Measurements from ENCODE around the gene GNG7.

Gene GNG7

GRCh38 chr19:2732157-2732725 lies 29.7 kb upstream of the GNG7 start:
- Mint-ChIP-seq H3K4me1 (ENCODE audit: low read depth) (peaks cover 9% of the 10 kb centered on the region), H3K4me3 (no peak overlapping the region), H3K9me3 (ENCODE audit: low read depth) (no peaks in the 10 kb centered on the region), H3K27ac (no peak overlapping the region), H3K27me3 (no peaks in the 10 kb centered on the region), H3K36me3 (peaks cover 10% of the 10 kb centered on the region)

- Mint-ChIP-seq H3K27ac (no peak overlapping the region), H3K36me3 (peaks cover 5% of the 10 kb centered on the region), H3K4me1 (ENCODE audit: low read depth) (peaks cover 1% of the 10 kb centered on the region), H3K27me3 (no peaks in the 10 kb centered on the region), H3K4me3 (no peak overlapping the region), H3K9me3 (ENCODE audit: low read depth) (no peaks in the 10 kb centered on the region)
Observed at GRCh38 chr19:2731181-2731995, 28.9 kb upstream of the GNG7 start.

- peaks cover 1% of the 10 kb centered on the region for H3K4me1 Mint-ChIP-seq (ENCODE audit: low read depth)
- H3K36me3 Mint-ChIP-seq, result peaks cover 4% of the 10 kb centered on the region
- H3K27ac Mint-ChIP-seq, result no peak overlapping the region
- H3K4me3 Mint-ChIP-seq, result no peak overlapping the region
- H3K27me3 Mint-ChIP-seq, result no peaks in the 10 kb centered on the region
- no peaks in the 10 kb centered on the region for H3K9me3 Mint-ChIP-seq (ENCODE audit: low read depth)
Observed at GRCh38 chr19:2729943-2730818, 27.7 kb upstream of the GNG7 start.

GRCh38 chr19:2728783-2729387 lies 26.4 kb upstream of the GNG7 start:
- Mint-ChIP-seq H3K4me3 (no peak overlapping the region), H3K27me3 (peaks cover 2% of the 10 kb centered on the region), H3K27ac (no peak overlapping the region), H3K4me1 (ENCODE audit: low read depth) (no peaks in the 10 kb centered on the region), H3K36me3 (peaks cover under 1% of the 10 kb centered on the region), H3K9me3 (ENCODE audit: low read depth) (no peaks in the 10 kb centered on the region)

- H3K4me3 Mint-ChIP-seq, result no peak overlapping the region
- peaks cover 2% of the 10 kb centered on the region for H3K27me3 Mint-ChIP-seq
- H3K4me1 Mint-ChIP-seq (ENCODE audit: low read depth), result no peaks in the 10 kb centered on the region
- H3K9me3 Mint-ChIP-seq (ENCODE audit: low read depth), result no peaks in the 10 kb centered on the region
- H3K36me3 Mint-ChIP-seq, result no peaks in the 10 kb centered on the region
- no peak overlapping the region for H3K27ac Mint-ChIP-seq
Observed at GRCh38 chr19:2727640-2727944, 25.1 kb upstream of the GNG7 start.

GRCh38 chr19:2726904-2727639 lies 24.6 kb upstream of the GNG7 start:
- no peak overlapping the region for H3K27ac Mint-ChIP-seq

GRCh38 chr19:2726160-2726855 lies 23.8 kb upstream of the GNG7 start:
- Mint-ChIP-seq H3K36me3 (no peaks in the 10 kb centered on the region), H3K9me3 (ENCODE audit: low read depth) (no peaks in the 10 kb centered on the region), H3K27me3 (peaks cover 2% of the 10 kb centered on the region), H3K27ac (no peak overlapping the region), H3K4me3 (no peak overlapping the region), H3K4me1 (ENCODE audit: low read depth) (no peaks in the 10 kb centered on the region)

More at GRCh38 chr19:2726904-2727639, 24.6 kb upstream of the GNG7 start:
- Mint-ChIP-seq H3K36me3 (no peaks in the 10 kb centered on the region), H3K27me3 (peaks cover 2% of the 10 kb centered on the region), H3K4me1 (ENCODE audit: low read depth) (no peaks in the 10 kb centered on the region), H3K9me3 (ENCODE audit: low read depth) (no peaks in the 10 kb centered on the region), H3K4me3 (no peak overlapping the region)

- no peak overlapping the region for H3K4me3 Mint-ChIP-seq
- no peak overlapping the region for H3K27ac Mint-ChIP-seq
- H3K36me3 Mint-ChIP-seq, result no peaks in the 10 kb centered on the region
- H3K4me1 Mint-ChIP-seq (ENCODE audit: low read depth), result peaks cover 3% of the 10 kb centered on the region
- no peaks in the 10 kb centered on the region for H3K9me3 Mint-ChIP-seq (ENCODE audit: low read depth)
- H3K27me3 Mint-ChIP-seq, result peaks cover 5% of the 10 kb centered on the region
Observed at GRCh38 chr19:2724148-2724557, 21.7 kb upstream of the GNG7 start.

- Mint-ChIP-seq H3K4me3 (no peak overlapping the region), H3K27me3 (peaks cover 5% of the 10 kb centered on the region), H3K9me3 (ENCODE audit: low read depth) (no peaks in the 10 kb centered on the region)
Observed at GRCh38 chr19:2723747-2724146, 21.3 kb upstream of the GNG7 start.

GRCh38 chr19:2723345-2723715 lies 20.8 kb upstream of the GNG7 start:
- Mint-ChIP-seq H3K27me3 (peaks cover 5% of the 10 kb centered on the region), H3K4me1 (ENCODE audit: low read depth) (peaks cover 3% of the 10 kb centered on the region), H3K9me3 (ENCODE audit: low read depth) (no peaks in the 10 kb centered on the region), H3K4me3 (no peak overlapping the region), H3K27ac (no peak overlapping the region), H3K36me3 (no peaks in the 10 kb centered on the region)

More at GRCh38 chr19:2723747-2724146, 21.3 kb upstream of the GNG7 start:
- H3K4me1 Mint-ChIP-seq (ENCODE audit: low read depth), result peaks cover 3% of the 10 kb centered on the region
- H3K36me3 Mint-ChIP-seq, result no peaks in the 10 kb centered on the region
- H3K27ac Mint-ChIP-seq, result no peak overlapping the region

- Mint-ChIP-seq H3K27me3 (peaks cover 5% of the 10 kb centered on the region), H3K27ac (no peak overlapping the region), H3K4me1 (ENCODE audit: low read depth) (peaks cover 3% of the 10 kb centered on the region), H3K4me3 (peak overlapping the region; percentile 35), H3K9me3 (ENCODE audit: low read depth) (no peaks in the 10 kb centered on the region), H3K36me3 (no peaks in the 10 kb centered on the region)
Observed at GRCh38 chr19:2722541-2723344, 20.2 kb upstream of the GNG7 start.

- Mint-ChIP-seq H3K27me3 (peaks cover 5% of the 10 kb centered on the region), H3K9me3 (ENCODE audit: low read depth) (no peaks in the 10 kb centered on the region), H3K36me3 (no peaks in the 10 kb centered on the region), H3K27ac (no peak overlapping the region), H3K4me1 (ENCODE audit: low read depth) (peaks cover 3% of the 10 kb centered on the region), H3K4me3 (peak overlapping the region; percentile 60)
Observed at GRCh38 chr19:2721570-2722540, 19.4 kb upstream of the GNG7 start.

Measured in activated naive CD8-positive, alpha-beta T cell (primary cell).